ENCODE measurements around the gene SIRT2.

Gene SIRT2

DNA sequence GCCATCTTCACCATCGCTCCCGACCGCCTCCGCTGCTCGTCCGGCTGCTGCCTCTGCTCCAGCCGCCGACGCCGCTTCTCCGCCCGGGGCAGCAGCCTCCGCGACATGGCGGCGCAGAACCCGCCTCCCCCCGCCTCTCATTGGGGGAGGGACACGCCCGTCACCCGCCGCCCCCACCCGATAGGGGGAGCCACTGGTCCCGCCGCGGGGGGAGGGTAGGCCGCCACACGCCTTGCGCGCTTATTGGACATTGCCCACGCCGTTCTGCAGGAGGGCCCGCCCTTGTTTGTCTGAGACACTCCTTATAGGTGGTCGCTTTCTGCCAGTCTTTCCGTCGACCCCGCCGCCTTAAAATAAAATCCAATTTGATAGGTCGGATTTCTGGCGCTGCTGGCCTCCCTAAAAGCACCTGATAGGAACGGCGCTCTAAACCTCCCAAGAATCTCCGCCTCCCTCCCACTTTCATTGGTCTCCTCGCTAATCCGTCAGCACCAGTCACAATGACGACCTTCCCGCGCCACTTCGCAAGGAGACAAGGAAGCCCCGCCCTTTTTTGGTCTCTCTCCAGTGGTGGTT is 49.5 kb downstream of the SIRT2 start, which contains the start of gene HNRNPL (continued):
- TF ChIP-seq ZFP41 (tag by site-specific recombination; IDR thresholded peaks at IDR 0.05; ENCODE audit: borderline replicate concordance), result no peak
- peak; percentile 100 for TF ChIP-seq PATZ1 (tag by site-specific recombination; IDR thresholded peaks at IDR 0.05)
- TF ChIP-seq, protein P1, sequence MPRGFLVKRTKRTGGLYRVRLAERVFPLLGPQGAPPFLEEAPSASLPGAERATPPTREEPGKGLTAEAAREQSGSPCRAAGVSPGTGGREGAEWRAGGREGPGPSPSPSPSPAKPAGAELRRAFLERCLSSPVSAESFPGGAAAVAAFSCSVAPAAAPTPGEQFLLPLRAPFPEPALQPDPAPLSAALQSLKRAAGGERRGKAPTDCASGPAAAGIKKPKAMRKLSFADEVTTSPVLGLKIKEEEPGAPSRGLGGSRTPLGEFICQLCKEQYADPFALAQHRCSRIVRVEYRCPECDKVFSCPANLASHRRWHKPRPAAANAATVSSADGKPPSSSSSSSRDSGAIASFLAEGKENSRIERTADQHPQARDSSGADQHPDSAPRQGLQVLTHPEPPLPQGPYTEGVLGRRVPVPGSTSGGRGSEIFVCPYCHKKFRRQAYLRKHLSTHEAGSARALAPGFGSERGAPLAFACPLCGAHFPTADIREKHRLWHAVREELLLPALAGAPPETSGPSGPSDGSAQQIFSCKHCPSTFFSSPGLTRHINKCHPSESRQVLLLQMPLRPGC (tag by site-specific recombination; IDR thresholded peaks at IDR 0.05), result peak; percentile 36; the same call in 1 of the 2 replicates
- TF ChIP-seq ZNF529 (tag by site-specific recombination; IDR thresholded peaks at IDR 0.05; ENCODE audit: insufficient replicate concordance), result no peak
- TF ChIP-seq, protein P2, sequence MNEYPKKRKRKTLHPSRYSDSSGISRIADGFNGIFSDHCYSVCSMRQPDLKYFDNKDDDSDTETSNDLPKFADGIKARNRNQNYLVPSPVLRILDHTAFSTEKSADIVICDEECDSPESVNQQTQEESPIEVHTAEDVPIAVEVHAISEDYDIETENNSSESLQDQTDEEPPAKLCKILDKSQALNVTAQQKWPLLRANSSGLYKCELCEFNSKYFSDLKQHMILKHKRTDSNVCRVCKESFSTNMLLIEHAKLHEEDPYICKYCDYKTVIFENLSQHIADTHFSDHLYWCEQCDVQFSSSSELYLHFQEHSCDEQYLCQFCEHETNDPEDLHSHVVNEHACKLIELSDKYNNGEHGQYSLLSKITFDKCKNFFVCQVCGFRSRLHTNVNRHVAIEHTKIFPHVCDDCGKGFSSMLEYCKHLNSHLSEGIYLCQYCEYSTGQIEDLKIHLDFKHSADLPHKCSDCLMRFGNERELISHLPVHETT (tag by site-specific recombination; IDR thresholded peaks at IDR 0.05), result no peak
- no peak for TF ChIP-seq ZNF112 (tag by site-specific recombination; IDR thresholded peaks at IDR 0.05)
- peak; percentile 44; the same call in 1 of the 2 replicates for TF ChIP-seq GLIS1 (tag by site-specific recombination; IDR thresholded peaks at IDR 0.05)

DNA sequence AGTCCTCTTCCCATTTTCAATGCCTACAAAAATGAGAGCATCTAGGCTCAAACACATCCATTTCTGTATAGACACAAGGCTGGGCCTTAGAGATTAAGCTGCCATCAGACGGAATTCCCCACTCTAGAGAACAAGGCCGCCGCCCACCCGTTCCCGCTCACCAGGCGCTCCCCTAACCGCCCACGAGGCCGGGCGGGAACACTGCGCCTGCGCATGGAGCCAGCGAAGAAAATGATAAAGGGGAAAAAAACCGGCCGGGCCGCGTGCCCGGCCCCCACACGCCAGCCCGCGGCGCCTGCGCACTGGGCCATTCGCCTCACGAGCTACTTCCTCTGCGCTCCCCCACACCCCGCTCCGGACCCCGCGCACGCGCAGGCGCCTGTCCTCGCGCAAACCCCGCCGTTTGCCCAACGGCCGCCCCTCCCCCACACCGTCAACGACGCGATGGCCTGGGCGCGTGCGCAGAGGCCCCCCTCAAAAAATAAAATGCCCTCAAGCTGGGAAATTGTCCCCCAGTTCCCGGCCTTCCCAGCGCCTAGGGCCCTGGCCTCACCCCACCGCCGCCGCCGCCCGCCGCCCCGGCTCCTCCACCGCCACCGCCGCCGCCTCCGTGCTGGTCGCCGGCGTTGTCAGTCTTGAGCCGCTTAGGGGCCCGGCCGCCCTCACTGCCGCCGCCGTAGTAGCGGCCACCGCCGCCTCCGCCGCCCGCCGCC is 50.1 kb downstream of the SIRT2 start:
- H3K9me3 ChIP-seq (ENCODE audit: control insufficient read depth, insufficient read depth, low read depth, low read length), result no peaks in the 10 kb centered on the region
- peak overlapping the region; percentile 100 for H3K27ac ChIP-seq (ENCODE audit: extremely low read depth, low read depth, low read length)
- peaks cover 33% of the 10 kb centered on the region for H3K4me1 ChIP-seq (ENCODE audit: control insufficient read depth, insufficient read depth, low read length)
- POLR2A ChIA-PET, result interaction anchor here (0.5 to 6.4 kb wide), 52 partner anchors 9 to 587 kb away, joined by 3 to 159 read pairs (median 5); partner anchors contain the start of genes ACTN4, ECH1, EIF3K and FAM98C
- H3K36me3 ChIP-seq (ENCODE audit: control insufficient read depth in 2 of 2, insufficient read depth in 1 of 2, low read length in 2 of 2), result peaks cover 46 to 48% of the 10 kb centered on the region in 2 experiments
- peak overlapping the region; percentile 57 for H3K4me3 ChIP-seq (ENCODE audit: low read depth, low read length)
- CTCF ChIA-PET, result interaction anchor here (0.5 to 1.4 kb wide), 13 partner anchors 14 to 491 kb away, joined by 3 to 13 read pairs (median 3); partner anchors contain the start of genes FAM98C, MRPS12, NFKBIB and SARS2
- TF ChIP-seq PRDM1 (tag by site-specific recombination; IDR thresholded peaks at IDR 0.05), result no peak
- TF ChIP-seq ZNF10 (tag by site-specific recombination; IDR thresholded peaks at IDR 0.05), result peak; percentile 9; the same call in 1 of the 2 replicates
- peak; percentile 13; the same call in 1 of the 2 replicates for TF ChIP-seq ZNF449 (tag by site-specific recombination; IDR thresholded peaks at IDR 0.05)
- TF ChIP-seq KLF16 (tag by site-specific recombination; IDR thresholded peaks at IDR 0.05), result peak; percentile 57
- TF ChIP-seq, protein P3, sequence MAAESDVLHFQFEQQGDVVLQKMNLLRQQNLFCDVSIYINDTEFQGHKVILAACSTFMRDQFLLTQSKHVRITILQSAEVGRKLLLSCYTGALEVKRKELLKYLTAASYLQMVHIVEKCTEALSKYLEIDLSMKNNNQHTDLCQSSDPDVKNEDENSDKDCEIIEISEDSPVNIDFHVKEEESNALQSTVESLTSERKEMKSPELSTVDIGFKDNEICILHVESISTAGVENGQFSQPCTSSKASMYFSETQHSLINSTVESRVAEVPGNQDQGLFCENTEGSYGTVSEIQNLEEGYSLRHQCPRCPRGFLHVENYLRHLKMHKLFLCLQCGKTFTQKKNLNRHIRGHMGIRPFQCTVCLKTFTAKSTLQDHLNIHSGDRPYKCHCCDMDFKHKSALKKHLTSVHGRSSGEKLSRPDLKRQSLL (tag by site-specific recombination; IDR thresholded peaks at IDR 0.05), result peak; percentile 29; the same call in 1 of the 2 replicates
- peak; percentile 66 for TF ChIP-seq KLF10 (tag by site-specific recombination; IDR thresholded peaks at IDR 0.05)
- no peak for TF ChIP-seq GLI2 (tag by site-specific recombination; IDR thresholded peaks at IDR 0.05; ENCODE audit: borderline replicate concordance, low read depth)
- 0 out of 2 replicates have a peak, but pooled peaks have one; percentile 48 for TF ChIP-seq ZNF785 (tag by site-specific recombination; IDR thresholded peaks at IDR 0.05)
- peak; percentile 69 for TF ChIP-seq ZXDB (tag by site-specific recombination; IDR thresholded peaks at IDR 0.05)
- TF ChIP-seq ZNF394 (tag by site-specific recombination; IDR thresholded peaks at IDR 0.05; ENCODE audit: borderline replicate concordance), result peak; percentile 31; the same call in 1 of the 2 replicates
- TF ChIP-seq, protein P2 (tag by site-specific recombination; IDR thresholded peaks at IDR 0.05), result 0 out of 2 replicates have a peak, but pooled peaks have one; percentile 6
- peak; percentile 98 for TF ChIP-seq ZSCAN30 (tag by site-specific recombination; IDR thresholded peaks at IDR 0.05)
- TF ChIP-seq ZNF184 (tag by site-specific recombination; IDR thresholded peaks at IDR 0.05), result 0 out of 2 replicates have a peak, but pooled peaks have one; percentile 21
- TF ChIP-seq KLF8 (tag by site-specific recombination; IDR thresholded peaks at IDR 0.05), result peak; percentile 63
- TF ChIP-seq ZSCAN16 (tag by site-specific recombination; IDR thresholded peaks at IDR 0.05), result 0 out of 2 replicates have a peak, but pooled peaks have one; percentile 32
- TF ChIP-seq SP7 (tag by site-specific recombination; IDR thresholded peaks at IDR 0.05), result peak; percentile 58; the same call in 1 of the 2 replicates
- peak; percentile 95; the same call in 1 of the 2 replicates for TF ChIP-seq KLF7 (tag by site-specific recombination; IDR thresholded peaks at IDR 0.05; ENCODE audit: borderline replicate concordance)
- peak; percentile 32; the same call in 1 of the 2 replicates for TF ChIP-seq ZNF792 (tag by site-specific recombination; IDR thresholded peaks at IDR 0.05)
- TF ChIP-seq ZNF777 (tag by site-specific recombination; IDR thresholded peaks at IDR 0.05; ENCODE audit: borderline replicate concordance), result no peak; the same call in 1 of the 2 replicates
